MV-4-11 (cell line): ENCODE data around the gene METRNL.
"Not testable (repeated sequence)": the region's sequence is repeated elsewhere in the genome, so short reads cannot be mapped to it uniquely, and the experiment has no call there.

ENCODE experiments used
- DNase-seq: peaks from one replicate; lab custom pipeline; 2025; lab: John Stamatoyannopoulos, UW

Gene METRNL, protein sequence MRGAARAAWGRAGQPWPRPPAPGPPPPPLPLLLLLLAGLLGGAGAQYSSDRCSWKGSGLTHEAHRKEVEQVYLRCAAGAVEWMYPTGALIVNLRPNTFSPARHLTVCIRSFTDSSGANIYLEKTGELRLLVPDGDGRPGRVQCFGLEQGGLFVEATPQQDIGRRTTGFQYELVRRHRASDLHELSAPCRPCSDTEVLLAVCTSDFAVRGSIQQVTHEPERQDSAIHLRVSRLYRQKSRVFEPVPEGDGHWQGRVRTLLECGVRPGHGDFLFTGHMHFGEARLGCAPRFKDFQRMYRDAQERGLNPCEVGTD

DNA sequence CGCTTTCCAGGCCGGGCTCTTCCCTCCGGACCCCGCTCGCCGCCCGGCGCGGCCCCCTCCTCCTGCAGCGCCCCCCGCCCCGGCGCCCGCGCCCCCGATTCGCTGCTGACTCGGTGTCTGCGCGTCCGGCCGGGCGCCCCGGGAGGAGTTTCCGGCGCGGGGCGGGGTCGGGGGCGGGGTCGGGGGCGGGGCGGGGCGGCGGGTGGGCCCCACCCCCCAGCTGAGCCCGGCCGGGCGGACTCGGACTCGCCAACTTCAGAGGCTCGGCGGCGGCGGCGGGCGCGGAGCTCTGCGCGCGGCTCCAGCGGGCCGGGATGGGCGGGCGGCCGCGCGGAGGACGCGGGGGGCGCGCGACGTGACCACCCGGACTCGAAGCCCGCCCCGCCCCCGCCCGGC lies at the start of gene METRNL:
TSS of gene METRNL (plus strand) at position 258 of the 396 bp plus-strand sequence. CDS start 207 bp downstream, outside the sequence.
- DNase-seq = peak; percentile 35

DNA sequence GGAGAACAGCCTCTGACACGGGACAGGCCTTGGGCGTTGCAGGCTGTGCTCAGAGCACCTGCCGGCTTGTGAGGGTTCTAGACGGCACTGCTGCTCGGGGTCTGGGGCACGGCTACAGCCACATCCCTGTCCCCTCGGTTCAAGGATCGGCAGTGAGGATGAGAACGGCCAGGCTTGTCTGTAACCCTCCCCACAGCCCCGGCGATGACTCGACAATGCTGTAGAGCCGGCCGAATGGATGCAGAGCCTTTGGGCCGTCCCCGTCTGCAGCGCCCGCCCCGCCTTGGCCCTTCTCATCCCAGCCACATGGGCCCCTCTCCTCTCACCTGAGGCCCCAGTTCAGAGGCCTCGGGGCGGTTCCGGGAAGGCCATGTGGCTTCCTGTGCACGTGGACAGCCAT lies 49.0 kb upstream of the METRNL start:
- no peak for DNase-seq

DNA sequence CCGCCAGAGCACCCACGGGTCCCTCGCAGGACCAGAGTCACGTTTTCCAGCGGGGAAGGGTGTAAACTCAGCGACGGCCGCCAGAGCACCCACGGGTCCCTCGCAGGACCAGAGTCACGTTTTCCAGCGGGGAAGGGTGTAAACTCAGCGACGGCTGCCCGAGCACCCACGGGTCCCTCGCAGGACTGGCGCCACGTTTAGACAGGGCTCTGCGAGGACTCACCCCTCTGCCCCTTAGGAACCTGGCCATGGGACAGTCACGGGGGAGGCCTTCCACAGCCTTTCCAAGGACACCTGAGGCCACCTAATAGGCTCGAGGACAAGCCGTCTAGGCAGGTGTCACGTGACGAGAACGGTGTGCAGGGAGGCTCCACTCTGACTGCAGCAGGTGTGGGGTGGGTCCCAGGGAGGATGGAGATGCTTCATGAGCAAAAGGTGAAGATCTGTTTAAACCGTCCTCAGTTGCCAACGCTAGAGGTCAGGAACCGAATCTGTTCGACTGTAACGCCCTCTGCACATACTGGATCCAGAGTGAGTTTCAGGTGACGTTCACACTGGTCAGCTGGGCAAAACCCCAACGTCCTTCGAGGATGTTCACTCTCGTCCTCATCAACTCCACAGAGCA lies 48.0 kb upstream of the METRNL start:
- DNase-seq = no peak

DNA sequence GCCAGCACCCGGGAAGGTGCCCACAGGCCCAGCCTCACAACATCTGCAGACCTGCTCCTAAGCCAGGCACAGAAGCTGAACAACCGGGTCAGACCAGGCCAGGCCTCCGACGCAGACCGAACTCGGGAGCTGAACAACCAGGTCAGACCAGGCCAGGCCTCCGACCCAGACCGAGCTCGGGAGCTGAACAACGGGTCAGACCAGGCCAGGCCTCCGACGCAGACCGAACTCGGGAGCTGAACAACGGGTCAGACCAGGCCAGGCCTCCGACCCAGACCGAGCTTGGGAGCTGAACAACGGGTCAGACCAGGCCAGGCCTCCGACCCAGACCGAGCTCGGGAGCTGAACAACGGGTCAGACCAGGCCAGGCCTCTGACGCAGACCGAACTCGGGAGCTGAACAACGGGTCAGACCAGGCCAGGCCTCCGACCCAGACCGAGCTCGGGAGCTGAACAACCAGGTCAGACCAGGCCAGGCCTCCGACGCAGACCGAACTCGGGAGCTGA lies 47.4 kb upstream of the METRNL start:
- DNase-seq = not testable (repeated sequence)

DNA sequence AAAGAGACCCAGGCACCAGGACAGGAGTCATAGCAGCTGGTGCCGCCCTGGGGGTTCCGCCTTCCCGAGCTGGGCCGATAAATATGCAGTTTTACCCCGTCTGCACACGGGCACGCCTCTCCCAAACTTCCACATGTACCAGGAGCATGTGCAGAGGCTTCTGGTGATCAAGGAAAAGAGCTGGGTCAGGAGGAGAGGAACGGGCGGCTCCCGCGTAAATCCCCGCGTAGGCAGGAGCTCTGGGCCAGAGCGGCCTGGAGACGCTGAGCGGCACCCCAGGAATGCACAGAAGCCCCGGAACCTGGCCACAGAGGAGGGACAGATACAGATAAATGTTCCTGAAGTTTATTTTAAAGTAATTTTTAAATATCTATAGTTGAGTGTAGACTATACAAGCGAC lies 46.6 kb upstream of the METRNL start:
- no peak for DNase-seq

DNA sequence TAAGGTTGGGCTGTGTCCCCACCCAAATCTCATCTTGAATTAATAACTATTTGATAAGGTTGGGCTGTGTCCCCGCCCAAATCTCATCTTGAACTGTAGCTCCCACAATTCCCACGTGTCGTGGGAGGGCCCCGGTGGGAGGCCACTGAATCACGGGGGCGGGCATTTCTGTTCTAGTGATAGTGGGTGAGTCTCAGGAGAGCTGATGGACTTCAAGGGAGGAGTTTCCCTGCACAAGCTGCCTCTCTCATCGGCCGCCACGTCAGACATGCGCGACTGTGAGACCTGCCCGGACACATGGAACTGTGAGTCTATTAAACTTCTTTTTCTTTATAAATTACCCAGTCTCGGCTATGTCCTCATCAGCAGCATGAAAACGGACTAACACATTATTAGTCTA lies 44.9 kb upstream of the METRNL start:
- no peak for DNase-seq

DNA sequence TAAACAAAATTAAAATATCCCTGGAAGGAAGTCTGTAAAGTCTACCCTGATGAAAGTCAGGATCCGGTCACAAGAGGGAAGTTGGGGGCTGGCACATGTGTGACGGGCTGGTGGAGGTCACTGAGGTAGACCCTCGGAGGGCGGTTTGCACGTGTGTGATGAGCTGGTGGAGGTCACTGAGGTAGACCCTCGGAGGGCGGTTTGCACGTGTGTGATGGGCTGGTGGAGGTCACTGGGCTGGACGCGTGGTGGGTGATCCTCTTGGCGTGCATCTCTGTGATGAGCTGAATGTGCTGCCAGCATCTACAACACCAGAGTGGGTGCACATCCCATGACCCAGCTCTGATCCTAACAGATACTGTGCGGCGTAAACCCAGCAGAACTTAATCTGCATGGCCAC lies 43.7 kb upstream of the METRNL start:
- no peak for DNase-seq

DNA sequence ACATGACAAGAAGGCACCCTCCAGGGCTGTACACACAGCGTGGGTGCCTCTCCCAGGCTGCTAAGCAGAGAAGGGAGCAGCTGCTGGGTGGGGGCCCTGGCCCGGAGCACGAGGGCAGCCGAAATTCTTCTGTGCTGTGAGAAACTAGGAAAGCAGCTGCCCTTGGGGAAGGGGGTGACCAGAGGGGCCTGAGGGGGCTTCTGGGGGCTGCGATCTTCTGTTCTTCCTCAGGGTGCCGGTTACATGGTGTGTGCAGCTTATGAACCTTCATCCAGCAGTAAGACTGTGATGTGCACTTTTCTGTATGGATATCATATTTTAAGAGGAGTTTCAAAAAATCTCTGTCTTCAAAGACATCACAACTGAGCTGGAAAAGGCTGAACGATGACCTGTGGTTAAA lies 43.2 kb upstream of the METRNL start:
- no peak for DNase-seq

DNA sequence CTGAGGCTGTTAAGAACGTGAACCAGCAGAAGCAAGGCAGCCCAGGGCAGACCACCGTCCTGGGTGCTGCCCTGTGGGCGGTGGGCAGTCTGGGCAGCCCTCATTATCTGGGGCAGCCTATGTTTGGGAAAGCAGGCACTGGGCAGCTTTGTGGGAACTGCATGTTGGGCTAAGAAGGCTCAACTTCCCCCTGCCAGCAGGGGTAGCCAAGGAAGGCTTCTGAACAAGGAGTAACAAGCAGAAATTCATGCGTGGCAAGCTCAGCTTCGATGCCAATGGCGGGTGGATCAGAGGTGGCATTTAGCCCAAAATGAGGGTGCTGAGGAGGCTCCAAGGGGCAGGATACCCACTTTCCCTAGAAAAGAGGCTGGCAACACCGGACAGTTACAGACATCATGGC lies 42.7 kb upstream of the METRNL start:
- no peak for DNase-seq

DNA sequence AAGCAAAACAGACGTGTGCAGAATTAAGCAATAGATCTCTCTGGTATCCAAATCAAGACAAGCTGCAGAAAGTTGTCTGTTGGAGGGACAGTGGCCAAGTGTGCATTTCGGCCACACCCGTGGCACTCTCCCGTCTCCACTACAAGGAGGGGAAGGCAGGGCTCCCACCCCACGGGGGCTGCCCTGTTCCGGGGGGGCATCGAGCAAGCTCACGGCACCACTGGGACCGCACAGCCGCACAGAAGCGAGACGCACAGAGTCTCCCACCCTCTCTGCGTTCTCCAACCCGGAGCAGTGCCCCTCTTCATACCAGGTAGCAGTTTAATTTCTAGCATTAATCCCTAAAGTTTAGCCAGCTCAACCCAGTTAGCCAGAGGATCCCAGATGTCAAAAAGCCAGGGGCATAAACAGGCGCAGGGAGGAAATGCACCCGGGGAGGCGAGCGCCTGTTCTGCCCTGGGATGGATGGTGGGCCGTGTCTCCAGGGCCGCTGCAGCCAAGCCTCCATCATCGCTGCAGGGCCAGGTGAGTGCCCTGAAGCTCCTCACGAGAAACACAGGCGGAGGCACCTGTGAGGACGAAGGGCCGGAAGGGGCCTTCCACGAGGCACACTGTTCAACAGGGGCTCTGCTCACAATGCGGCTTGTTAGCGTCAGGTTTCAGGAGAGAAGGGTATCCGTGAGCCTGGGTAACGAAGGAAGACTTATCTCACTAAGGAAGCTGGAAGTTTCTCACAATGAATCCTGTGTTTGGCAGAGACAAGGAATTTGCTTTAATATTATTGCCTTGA lies 42.1 kb upstream of the METRNL start:
- DNase-seq = no peak

DNA sequence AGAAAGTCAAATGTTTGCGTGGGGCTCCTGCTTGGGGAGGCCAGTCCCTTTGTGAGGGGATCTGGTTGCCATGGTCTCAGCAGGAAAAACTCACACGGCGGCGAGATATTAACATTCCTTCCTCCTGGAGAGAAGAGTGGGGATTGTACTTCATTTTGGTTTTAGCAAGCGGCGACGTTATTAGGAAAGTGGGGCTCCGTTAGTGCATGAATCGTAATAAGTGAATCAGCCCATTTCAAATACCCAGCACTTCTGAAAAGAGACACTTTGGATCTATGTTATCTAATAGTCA lies 41.6 kb upstream of the METRNL start:
- DNase-seq = no peak

DNA sequence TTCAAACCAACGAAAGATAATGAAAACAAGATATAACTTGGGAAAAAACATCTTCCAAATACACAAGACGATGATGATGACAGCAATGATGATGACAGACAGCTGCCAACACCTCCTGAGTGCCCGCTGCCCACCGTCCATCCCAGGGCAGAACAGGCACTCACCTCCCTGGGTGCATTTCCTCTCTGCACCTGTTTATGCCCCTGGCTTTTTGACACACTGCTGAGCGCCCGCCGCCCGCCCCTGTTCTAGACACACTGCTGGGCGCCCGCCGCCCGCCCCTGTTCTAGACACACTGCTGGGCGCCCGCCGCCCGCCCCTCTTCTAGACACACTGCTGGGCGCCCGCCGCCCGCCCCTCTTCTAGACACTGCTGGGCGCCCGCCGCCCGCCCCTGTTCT lies 40.4 kb upstream of the METRNL start:
- not testable (repeated sequence) for DNase-seq

DNA sequence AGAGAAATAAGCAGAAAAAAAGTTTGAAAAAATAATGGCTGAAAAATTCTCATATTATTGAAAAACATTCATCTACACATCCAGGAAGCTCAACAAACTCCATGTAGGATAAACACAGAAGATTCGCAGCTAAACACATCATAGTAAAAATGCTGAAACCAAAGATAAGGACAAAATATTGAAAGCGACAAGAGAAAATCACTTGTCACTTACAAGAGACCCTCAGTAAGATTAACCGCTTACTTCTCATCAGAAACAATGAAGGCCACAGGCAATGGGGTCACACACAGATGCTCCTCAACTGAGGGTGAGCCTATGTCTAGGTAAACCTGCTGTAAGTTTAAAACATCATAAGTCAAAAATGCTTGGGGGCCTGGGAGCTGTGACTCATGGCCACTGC lies 38.1 kb upstream of the METRNL start:
- no peak for DNase-seq

DNA sequence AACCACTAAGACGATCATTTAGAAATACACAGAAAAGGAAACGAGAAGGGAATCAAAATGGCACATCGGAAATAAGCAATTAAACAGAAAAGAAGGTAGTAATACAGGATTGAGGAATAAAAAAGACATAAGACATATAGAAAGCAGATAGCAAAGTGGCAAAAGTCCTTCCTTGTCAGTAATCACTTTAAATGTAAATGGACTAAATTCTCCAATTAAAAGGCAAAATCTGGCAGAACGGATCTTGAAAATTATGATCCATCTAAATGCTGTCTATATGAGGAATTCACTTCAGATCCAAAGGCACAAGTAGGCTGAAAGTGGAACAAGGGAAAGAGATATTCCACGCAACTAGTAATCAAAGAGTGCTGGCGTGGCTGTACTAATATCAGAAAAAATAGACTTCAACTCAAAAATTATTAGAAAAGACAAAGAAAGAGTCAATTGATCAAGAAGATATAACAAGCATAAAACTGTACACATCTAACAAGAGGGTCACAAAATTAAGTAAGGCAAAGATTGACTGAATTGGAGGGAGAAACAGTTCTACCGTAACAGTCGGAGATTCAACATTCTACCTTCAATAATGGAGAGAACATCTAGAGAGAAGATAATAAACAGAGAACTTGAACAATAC lies 36.8 kb upstream of the METRNL start:
- no peak for DNase-seq

DNA sequence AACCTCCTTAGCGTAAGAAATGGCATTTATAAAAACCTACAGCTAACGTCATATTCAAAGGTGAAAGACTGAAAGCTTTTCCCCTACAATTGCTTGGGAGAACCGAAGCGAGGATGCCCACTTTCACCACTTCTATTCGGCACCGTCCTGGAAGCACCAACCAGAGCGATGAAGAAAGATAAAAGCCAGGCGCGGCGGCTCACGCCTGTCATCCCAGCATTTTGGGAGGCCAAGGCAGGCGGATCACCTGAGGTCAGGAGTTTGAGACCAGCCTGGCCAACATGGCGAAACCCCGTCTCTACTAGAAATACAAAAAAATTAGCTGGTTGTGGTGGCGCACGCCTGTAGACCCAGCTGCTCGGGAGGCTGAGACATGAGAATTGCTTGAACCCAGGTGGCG lies 34.9 kb upstream of the METRNL start:
- not testable (repeated sequence) for DNase-seq

DNA sequence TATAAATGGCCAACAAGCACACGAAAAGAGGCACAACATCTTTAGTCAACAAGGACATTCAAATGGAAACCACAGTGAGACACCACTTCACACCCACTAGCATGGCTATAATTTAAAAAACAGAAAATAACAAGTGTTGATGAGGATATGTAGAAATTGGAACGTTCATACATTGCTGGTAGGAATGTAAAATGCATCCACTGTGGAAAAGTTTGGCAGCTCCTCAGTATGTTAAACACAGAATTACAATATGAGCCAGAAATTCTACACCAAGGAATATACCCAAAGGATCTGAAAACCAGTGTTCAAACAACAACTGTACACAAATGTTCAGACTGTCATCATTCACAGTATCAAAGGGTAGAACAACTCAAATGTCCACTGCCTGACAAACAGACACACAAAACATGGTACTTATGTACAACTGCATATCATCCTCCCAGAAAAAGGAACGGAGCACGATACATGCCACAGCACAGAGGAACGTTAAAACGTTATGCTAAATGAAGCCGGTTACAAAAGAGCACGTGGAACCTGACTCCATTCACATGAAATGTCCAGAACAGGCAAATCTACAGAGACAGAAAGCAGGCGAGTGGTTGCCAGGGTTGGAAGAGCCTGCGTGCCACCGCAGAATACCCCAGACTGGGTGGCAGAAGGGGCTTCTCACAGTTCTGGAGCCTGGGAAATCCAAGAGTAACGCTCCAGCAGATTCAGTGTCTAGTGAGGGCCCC lies 32.8 kb upstream of the METRNL start:
- DNase-seq = no peak

DNA sequence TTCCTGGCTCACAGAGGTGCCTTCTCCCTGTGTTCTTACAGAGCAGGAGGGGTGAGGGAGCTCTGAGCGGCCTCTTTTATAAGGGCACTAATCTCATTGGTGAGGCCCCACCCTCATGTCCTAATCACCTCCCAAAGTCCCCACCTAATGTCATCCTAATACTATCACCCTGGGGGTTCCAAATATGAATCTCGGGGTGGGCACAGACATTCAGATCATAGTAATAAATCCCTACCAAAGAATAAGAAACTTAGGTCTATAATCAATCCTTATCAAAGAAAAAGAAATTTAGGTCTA lies 32.3 kb upstream of the METRNL start:
- no peak for DNase-seq

DNA sequence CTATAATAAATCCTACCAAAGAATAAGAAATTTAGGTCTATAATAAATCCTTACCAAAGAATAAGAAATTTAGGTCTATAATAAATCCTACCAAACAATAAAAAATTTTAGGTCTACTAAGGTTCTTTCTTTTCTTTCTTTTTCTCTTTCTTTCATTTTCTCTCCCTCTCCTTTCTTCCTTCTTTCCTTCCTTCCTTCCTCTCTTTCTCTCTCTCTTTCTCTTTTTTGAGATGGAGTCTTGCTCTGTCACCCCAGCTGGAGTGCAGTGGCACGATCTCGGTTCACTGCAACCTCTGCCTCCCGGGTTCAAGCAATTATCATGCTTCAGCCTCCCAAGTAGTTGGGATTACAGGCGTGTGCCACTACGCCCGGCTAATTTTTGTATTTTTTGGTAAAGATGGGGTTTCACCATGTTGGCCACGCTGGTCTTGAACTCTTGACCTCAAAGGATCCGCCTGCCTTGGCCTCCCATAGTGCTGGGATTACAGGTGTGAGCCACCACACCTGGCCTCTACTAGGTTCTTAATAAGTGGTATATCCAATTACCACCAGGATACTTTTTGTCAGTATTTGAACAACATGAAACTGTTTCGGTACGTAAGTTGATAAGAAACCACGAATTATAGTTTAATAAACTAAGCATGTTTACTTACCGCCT lies 31.5 kb upstream of the METRNL start:
- not testable (repeated sequence) for DNase-seq

DNA sequence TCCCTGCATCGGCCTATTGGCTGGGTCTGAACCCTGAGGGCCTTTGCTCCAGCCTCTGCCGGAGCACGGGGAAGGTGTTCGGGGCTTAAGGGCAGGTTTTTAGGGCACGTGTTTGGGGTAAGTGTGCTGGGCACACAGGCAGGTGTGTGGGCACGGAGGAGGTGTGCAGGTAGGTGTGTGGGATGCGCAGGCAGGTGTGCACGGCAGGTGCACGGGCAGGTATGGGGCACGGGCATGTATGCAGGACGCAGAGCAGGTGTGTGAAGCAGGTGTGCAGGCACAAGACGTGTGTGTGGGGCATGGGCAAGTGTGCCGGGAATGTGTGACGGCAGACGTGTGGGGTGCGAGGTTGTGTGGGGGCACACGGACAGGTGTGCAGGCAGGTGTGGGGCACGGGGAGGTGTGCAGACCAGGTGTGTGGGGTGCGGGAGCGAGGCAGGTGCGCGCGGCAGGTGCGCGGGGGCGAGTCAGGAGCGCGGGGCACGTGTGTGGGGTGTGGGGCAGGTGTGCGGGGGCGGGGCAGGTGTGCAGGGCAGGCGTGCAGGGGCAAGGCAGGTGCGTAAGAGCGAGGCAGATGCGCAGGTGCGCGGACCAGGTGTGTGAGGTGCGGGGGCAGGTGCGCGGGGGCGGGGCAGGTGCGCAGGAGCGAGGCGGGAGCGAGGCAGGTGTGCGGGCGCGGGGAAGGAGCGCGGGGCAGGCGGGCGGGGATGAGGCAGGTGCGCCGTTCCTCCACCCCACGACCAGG lies 28.6 kb upstream of the METRNL start:
- DNase-seq = no peak

DNA sequence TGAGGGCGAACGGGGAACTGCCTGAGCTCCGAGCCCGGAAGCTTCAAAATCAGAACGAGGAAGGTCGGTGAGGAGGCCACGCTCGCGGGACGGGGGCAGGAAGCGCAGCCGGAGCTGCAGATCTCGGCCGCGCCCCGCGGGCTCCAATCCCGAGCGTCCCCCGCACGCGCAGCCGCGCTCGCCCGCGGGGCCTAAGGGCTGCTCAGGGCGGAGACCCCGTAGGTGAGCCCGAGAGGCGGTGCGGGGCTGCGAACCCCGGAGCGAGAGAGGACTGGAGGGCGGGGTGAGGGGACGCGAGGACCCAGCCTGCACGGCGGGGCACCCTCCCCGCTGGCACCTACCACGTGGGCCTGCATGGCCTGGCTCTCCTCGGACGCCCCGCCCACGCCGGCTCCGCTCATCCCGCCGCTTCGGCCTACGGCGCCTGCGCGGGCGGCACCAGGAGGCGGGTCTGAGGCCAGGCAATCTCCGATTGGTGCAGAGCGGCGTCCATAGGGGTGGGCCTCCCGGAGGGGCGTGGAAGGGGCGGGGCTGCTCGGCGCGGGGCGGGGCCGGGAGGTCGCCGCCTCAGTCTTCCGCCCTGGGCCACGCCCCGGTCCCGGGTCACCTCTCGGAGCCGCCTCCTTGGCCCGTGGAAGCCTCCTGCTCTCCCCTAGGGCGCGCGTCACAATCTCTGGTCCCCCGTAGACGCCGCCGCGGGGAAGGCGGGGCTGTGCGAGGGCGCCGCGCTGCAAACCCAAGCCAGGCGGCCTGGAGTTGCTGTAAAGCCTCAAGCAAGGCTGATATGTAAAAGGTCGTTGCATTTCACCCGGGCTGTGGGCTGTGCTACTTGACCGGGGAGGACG lies 27.8 kb upstream of the METRNL start:
- DNase-seq = peak; percentile 99
